ENCODE data around the gene POLL. TPM values are rescaled to one million over a fixed set of nuclear protein-coding genes. Genes with fewer than 3 reads are reported as not detected.
A peak's percentile ranks its signal among the peaks of the same experiment; 100 is the strongest.

POLL gene
- total RNA-seq, 1 donor from 2014 or later, result 27.8 TPM

DNA sequence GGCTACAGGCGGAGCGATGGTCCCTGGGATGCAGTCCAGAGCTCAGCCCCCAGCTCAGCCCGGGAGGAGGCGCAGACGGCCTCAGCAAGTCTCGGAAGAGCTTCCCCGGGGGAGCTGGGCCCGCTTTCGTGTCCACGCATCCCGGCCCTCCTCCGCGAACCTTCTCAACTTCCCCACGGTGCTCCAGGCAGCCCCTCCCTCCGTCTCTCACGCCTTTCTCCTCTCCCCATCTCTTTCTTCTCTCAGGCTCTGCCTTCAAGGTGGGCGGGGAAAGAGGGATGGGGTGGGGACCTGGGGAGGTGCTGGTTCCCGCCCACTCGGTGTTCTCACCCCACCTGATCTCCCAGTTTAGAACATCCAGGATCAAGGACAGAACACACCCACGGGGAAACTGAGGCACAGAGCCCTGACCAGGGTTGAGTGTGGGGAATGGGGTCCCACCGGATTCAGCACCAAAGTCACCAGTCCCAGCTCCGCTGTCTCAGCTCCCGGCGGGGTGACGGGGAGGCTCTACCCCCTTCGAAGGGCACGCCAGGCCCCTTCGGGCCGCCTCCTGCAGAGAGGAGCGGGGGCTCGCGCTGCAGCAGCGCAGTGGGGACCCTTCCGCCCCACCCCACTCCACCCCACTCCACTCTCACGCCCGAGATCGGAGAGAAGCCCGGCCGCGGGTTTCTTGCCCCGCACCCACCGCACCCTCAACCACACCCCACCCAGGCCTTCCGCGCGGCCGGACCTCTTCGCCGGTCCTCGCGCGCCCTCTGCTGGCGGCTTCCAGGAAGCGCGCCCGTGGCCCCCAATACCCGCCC lies 18.2 kb downstream of the POLL start:
- FAIRE-seq (no peak), DNase-seq (ENCODE audit: low read depth) (peak; percentile 8)
- Histone ChIP-seq H3K79me2 (ENCODE audit: insufficient read depth, low read length) (no peaks in the 10 kb centered on the region), H3K27ac (ENCODE audit: low read depth, low read length) (no peak overlapping the region), H4K20me1 (ENCODE audit: insufficient read depth, low read length) (no peaks in the 10 kb centered on the region), H3K4me3 (ENCODE audit: insufficient read depth, low read depth, low read length) (peak overlapping the region; percentile 66), H3K27me3 (ENCODE audit: insufficient read depth, low read length) (peaks cover 24% of the 10 kb centered on the region), H3K4me2 (ENCODE audit: low read length) (peak overlapping the region; percentile 99), H3K36me3 (ENCODE audit: insufficient read depth, low read length) (no peaks in the 10 kb centered on the region), H2AFZ (ENCODE audit: low read depth, low read length) (peak overlapping the region; percentile 91), H3K4me1 (ENCODE audit: insufficient read depth, low read length) (peaks cover 15% of the 10 kb centered on the region), H3K9ac (ENCODE audit: low read length) (peak overlapping the region; percentile 76), H3K9me3 (ENCODE audit: insufficient read depth, low read depth, low read length) (peaks cover 8% of the 10 kb centered on the region)
- Mint-ChIP-seq H3K36me3 (ENCODE audit: low read depth, unreplicated experiment) (no peaks in the 10 kb centered on the region), H3K27ac (ENCODE audit: unreplicated experiment) (no peak overlapping the region), H3K27me3 (ENCODE audit: low read depth, unreplicated experiment) (peaks cover 59% of the 10 kb centered on the region), H3K4me3 (ENCODE audit: unreplicated experiment) (peak overlapping the region; percentile 74), H3K9me3 (ENCODE audit: unreplicated experiment) (peaks cover 8% of the 10 kb centered on the region), H3K4me1 (ENCODE audit: low read depth, unreplicated experiment) (no peaks in the 10 kb centered on the region)
- TF ChIP-seq EZH2 (IDR thresholded peaks at IDR 0.05; ENCODE audit: insufficient read depth, low read length) (peak; percentile 75), CTCF (IDR thresholded peaks at IDR 0.05; ENCODE audit: insufficient read depth, low read depth, low read length) (peak; percentile 13)

- no peaks in the 10 kb centered on the region for H3K36me3 Mint-ChIP-seq (ENCODE audit: low read depth, unreplicated experiment)
- TF ChIP-seq CTCF (IDR thresholded peaks at IDR 0.05; ENCODE audit: insufficient read depth, low read depth, low read length) (no peak), EZH2 (IDR thresholded peaks at IDR 0.05; ENCODE audit: insufficient read depth, low read length) (no peak)
- Histone ChIP-seq H3K27ac (ENCODE audit: low read depth, low read length) (no peak overlapping the region), H3K4me3 (ENCODE audit: insufficient read depth, low read depth, low read length) (peak overlapping the region; percentile 66), H3K36me3 (ENCODE audit: insufficient read depth, low read length) (no peaks in the 10 kb centered on the region), H4K20me1 (ENCODE audit: insufficient read depth, low read length) (no peaks in the 10 kb centered on the region), H3K79me2 (ENCODE audit: insufficient read depth, low read length) (no peaks in the 10 kb centered on the region), H3K4me2 (ENCODE audit: low read length) (peak overlapping the region; percentile 99), H3K9me3 (ENCODE audit: insufficient read depth, low read depth, low read length) (peaks cover 8% of the 10 kb centered on the region), H2AFZ (ENCODE audit: low read depth, low read length) (peak overlapping the region; percentile 91), H3K4me1 (ENCODE audit: insufficient read depth, low read length) (peaks cover 15% of the 10 kb centered on the region), H3K27me3 (ENCODE audit: insufficient read depth, low read length) (peaks cover 25% of the 10 kb centered on the region), H3K9ac (ENCODE audit: low read length) (no peak overlapping the region)
- no peak for DNase-seq (ENCODE audit: low read depth)
- H3K4me3 Mint-ChIP-seq (ENCODE audit: unreplicated experiment), result peak overlapping the region; percentile 74
- peaks cover 8% of the 10 kb centered on the region for H3K9me3 Mint-ChIP-seq (ENCODE audit: unreplicated experiment)
- no peak overlapping the region for H3K27ac Mint-ChIP-seq (ENCODE audit: unreplicated experiment)
- no peak for FAIRE-seq
- H3K27me3 Mint-ChIP-seq (ENCODE audit: low read depth, unreplicated experiment), result peaks cover 59% of the 10 kb centered on the region
- no peaks in the 10 kb centered on the region for H3K4me1 Mint-ChIP-seq (ENCODE audit: low read depth, unreplicated experiment)
Observed at GRCh38 chr10:101569323-101569621, 18.8 kb downstream of the POLL start.
